Activated naive CD8-positive, alpha-beta T cell treated with anti-CD3 and anti-CD28 coated beads, Interleukin-2, amount 10 ng/mL, durations not matched to agents 7 days and 5 days (primary cell): ENCODE measurements around the gene RHBDL1. TPM values are rescaled to one million over a fixed set of nuclear protein-coding genes. Genes with fewer than 3 reads are reported as not detected.
A peak's percentile ranks its signal among the peaks of the same experiment; 100 is the strongest.

Experiments used
- ATAC-seq: fragments of 150-1000 bp; cut with Tn5 transposase; one replicate; pipeline ENCODE4 v1.10.0; 2021; ENCODE audit warnings: low read depth, moderate library complexity
- POLR2A ChIA-PET: fragments of 350-600 bp; sonication (Branson Sonifier 250); formaldehyde crosslinking; loops from one replicate; lab custom pipeline; 2021; ENCODE audit warnings: antibody characterized with exemption; lab: Charles Lee
- DNase-seq: peaks from one replicate; pipeline ENCODE4 v3.0.0; 2021
- H3K27ac Mint-ChIP-seq: one replicate; pipeline ENCODE4 v1.8.0; 2022; ENCODE audit warnings: mild to moderate bottlenecking, mixed read lengths
- H3K27me3 Mint-ChIP-seq: one replicate; pipeline ENCODE4 v1.8.0; 2022; ENCODE audit warnings: mild to moderate bottlenecking, moderate library complexity, mixed read lengths
- H3K36me3 Mint-ChIP-seq: one replicate; pipeline ENCODE4 v1.8.0; 2021; ENCODE audit warnings: mild to moderate bottlenecking, mixed read lengths
- H3K4me1 Mint-ChIP-seq: one replicate; pipeline ENCODE4 v1.8.0; 2021; ENCODE audit warnings: mixed read lengths
- H3K4me3 Mint-ChIP-seq: one replicate; pipeline ENCODE4 v1.8.0; 2022; ENCODE audit warnings: mild to moderate bottlenecking, moderate library complexity, mixed read lengths
- H3K9me3 Mint-ChIP-seq: one replicate; pipeline ENCODE4 v1.8.0; 2021; ENCODE audit warnings: mixed read lengths
- total RNA-seq, 2 experiments: library from RNA; stranded (reverse); gene quantifications; one replicate each; pipeline ENCODE4 v1.2.3, GENCODE V29; 2021

RHBDL1 gene
- total RNA-seq = 1 to 10 TPM; 1.1 to 1.7 TPM

- ATAC-seq = no peak
- POLR2A ChIA-PET = interaction anchor here (0.6 to 0.7 kb wide), 2 partner anchors 304 to 1108 kb away, joined by 3 read pairs; partner anchors contain the start of genes NUBP2 and SPSB3
- peak within 1 kb of the TSS; percentile 19 for H3K4me3 Mint-ChIP-seq
- H3K36me3 Mint-ChIP-seq = no peaks in the 10 kb centered on the region
- no peaks in the 10 kb centered on the region for H3K9me3 Mint-ChIP-seq
- H3K27ac Mint-ChIP-seq = no peak within 1 kb of the TSS
- peaks cover 2% of the 10 kb centered on the region for H3K4me1 Mint-ChIP-seq
- no peak for DNase-seq
- H3K27me3 Mint-ChIP-seq = peaks cover 7% of the 10 kb centered on the region
Measured at GRCh38 chr16:674968-675883, at the start of gene RHBDL1. Gene RHBDL1, plus strand, starts transcription at chr16:675671. Its CDS starts 120 bp downstream, at chr16:675791.

DNA sequence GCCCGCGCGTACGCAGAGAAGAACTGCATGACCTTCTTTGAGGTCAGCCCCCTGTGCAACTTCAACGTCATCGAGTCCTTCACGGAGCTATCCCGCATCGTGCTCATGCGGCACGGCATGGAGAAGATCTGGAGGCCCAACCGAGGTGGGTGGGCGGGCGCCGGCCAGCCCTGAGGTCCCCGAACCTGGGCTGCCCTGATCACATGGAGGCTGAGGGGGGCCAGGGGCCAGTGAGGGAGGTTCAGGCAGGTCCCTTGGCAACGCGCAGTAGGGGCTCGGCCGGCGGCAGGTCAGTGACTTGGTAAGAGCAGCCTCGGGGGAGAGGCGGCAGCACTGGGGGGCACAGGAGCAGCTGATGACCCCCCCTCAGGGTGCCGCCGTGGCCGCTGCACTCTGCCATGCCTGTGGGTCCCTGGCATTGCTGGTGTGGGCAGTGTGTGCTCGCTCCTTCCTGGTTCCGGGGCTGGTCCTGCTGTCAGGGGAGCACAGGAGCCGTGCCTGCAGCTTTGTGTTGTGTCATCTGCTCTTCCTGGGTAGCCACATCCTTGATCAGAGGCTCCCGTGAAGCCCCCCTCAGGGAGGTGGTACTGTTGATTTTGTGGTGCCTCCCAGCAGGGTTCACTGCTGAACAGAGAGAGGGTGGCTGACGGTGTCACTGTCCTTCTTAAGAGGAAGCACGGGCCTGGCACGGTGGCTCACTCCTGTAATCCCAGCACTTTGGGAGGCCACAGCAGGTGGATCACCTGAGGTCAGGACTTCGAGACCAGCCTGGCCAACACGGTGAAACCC is 49.3 kb upstream of the RHBDL1 start:
- ATAC-seq = no peak
- no peaks in the 10 kb centered on the region for H3K4me1 Mint-ChIP-seq
- POLR2A ChIA-PET = no interaction called here
- H3K9me3 Mint-ChIP-seq = no peaks in the 10 kb centered on the region
- H3K36me3 Mint-ChIP-seq = no peaks in the 10 kb centered on the region
- H3K27ac Mint-ChIP-seq = no peak overlapping the region
- no peaks in the 10 kb centered on the region for H3K27me3 Mint-ChIP-seq
- no peak for DNase-seq
- no peak overlapping the region for H3K4me3 Mint-ChIP-seq

DNA sequence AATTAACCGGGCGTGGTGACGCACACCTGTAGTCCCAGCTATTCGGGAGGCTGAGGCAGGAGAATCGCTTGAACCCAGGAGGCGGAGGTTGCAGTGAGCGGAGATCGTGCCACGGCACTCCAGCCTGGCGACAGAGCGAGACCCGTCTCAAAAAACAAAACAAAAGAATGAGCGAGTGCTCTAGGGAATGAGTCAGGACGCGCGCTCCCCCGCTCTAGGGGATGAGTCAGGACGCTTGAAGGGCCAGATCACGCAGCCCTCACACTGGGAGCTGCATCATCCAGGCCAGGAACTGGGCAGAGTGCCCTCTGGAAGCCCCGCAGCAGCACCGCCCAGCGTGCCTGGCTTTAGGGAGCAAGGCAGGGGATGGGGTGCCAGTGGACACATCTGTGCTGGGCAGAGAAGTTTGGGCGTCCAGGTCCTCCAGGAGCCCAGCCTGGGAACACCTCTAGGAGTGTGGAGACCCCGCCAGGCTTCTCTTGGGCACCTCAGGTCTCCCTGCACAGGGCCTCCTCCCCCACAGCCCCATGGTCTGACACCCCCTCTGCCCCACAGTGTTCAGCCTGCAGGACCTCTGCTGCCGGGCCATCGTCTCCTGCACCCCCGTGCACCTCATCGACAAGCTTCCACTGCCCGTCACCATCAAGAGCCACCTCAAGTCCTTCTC is 48.6 kb upstream of the RHBDL1 start:
- DNase-seq (no peak), ATAC-seq (no peak)
- POLR2A ChIA-PET = no interaction called here
- no peak overlapping the region for H3K27ac Mint-ChIP-seq
- H3K4me3 Mint-ChIP-seq = no peak overlapping the region
- H3K9me3 Mint-ChIP-seq = no peaks in the 10 kb centered on the region
- H3K4me1 Mint-ChIP-seq = no peaks in the 10 kb centered on the region
- H3K27me3 Mint-ChIP-seq = no peaks in the 10 kb centered on the region
- no peaks in the 10 kb centered on the region for H3K36me3 Mint-ChIP-seq

GRCh38 chr16:627454-628239 is 47.8 kb upstream of the RHBDL1 start:
- Mint-ChIP-seq H3K4me1 (no peaks in the 10 kb centered on the region), H3K27me3 (no peaks in the 10 kb centered on the region), H3K27ac (no peak overlapping the region), H3K9me3 (no peaks in the 10 kb centered on the region), H3K36me3 (no peaks in the 10 kb centered on the region), H3K4me3 (no peak overlapping the region)
- POLR2A ChIA-PET = no interaction called here
- no peak for DNase-seq
- no peak for ATAC-seq

DNA sequence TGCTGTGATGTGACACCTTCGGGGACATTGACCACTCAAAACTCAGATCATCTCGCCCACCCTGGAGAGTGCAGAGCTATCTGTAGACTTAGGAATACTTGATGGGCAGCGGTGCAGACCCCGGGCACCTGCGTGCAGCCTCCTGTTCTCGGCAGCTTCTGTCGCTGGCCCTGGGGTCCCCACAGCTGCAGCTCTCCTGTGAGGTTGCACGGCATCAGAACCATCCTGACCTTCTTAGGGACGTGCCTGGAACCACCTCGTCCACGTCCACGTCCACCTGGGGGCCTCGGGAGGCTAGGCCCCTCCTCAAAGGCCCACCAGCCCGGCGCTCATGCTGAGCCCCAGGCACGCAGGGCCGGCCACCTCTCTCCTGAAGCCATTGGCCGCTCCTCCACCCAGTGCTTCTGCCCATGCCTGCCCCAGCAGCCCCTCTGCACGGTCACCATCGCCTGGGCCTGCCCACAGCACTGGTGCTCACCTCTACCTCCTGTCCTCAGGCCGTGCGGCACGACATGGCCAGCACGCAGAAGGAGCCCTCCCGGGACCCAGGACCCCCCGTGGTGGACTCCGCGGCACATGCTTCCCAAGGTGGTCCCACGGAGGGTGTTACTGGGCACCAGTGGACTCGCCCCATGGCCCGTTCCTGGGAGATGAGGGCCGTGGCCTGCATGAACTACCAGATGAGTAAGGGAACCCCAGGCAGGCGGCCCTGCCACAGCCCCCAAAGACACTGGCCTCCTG is 47.0 kb upstream of the RHBDL1 start:
- H3K4me1 Mint-ChIP-seq = no peaks in the 10 kb centered on the region
- H3K36me3 Mint-ChIP-seq = no peaks in the 10 kb centered on the region
- ATAC-seq = no peak
- no peaks in the 10 kb centered on the region for H3K27me3 Mint-ChIP-seq
- POLR2A ChIA-PET = no interaction called here
- DNase-seq = no peak
- H3K9me3 Mint-ChIP-seq = no peaks in the 10 kb centered on the region
- H3K27ac Mint-ChIP-seq = no peak overlapping the region
- H3K4me3 Mint-ChIP-seq = no peak overlapping the region

DNA sequence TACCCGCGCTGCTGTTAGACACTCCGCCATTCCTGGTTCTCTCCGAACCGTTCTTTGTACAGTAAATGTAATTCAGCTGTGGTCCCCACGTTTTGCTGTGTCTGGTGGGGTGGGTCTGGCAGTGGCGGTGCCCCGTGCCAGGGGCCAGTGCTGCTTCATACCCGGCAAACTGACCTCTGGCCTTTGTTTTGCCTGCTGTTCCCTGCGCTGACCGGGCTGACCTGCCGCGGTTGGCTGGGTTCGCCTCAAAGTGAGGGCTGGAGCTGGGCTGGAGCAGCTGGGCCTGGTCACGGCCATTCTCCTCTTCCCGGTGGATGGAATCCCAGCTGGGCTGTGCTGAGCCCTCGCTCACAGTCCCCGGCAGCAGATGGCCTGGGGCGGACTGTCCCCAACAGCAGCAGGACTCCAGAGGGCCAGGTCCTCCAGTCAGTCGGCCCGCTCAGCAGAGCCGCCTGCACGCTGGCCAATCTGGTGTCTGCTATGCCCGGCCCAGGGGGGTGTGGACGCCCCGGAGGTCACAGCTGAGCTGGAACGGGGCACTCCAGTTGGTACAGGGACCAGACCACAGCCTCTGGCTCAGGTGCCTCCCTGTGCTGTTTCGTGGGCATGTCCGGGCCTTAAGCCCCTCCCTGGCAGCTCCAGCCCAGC is 46.2 kb upstream of the RHBDL1 start:
- no peak for ATAC-seq

GRCh38 chr16:629833-630248 is 45.6 kb upstream of the RHBDL1 start:
- Mint-ChIP-seq H3K4me1 (peaks cover under 1% of the 10 kb centered on the region), H3K27me3 (no peaks in the 10 kb centered on the region), H3K27ac (no peak overlapping the region), H3K36me3 (no peaks in the 10 kb centered on the region), H3K4me3 (no peak overlapping the region), H3K9me3 (no peaks in the 10 kb centered on the region)
- ATAC-seq (no peak), DNase-seq (no peak)
- POLR2A ChIA-PET = no interaction called here

More for the DNA sequence above, 46.2 kb upstream of the RHBDL1 start:
- H3K36me3 Mint-ChIP-seq = no peaks in the 10 kb centered on the region
- H3K9me3 Mint-ChIP-seq = no peaks in the 10 kb centered on the region
- POLR2A ChIA-PET = no interaction called here
- H3K27ac Mint-ChIP-seq = no peak overlapping the region
- no peak for DNase-seq
- no peaks in the 10 kb centered on the region for H3K27me3 Mint-ChIP-seq
- no peak overlapping the region for H3K4me3 Mint-ChIP-seq
- no peaks in the 10 kb centered on the region for H3K4me1 Mint-ChIP-seq

DNA sequence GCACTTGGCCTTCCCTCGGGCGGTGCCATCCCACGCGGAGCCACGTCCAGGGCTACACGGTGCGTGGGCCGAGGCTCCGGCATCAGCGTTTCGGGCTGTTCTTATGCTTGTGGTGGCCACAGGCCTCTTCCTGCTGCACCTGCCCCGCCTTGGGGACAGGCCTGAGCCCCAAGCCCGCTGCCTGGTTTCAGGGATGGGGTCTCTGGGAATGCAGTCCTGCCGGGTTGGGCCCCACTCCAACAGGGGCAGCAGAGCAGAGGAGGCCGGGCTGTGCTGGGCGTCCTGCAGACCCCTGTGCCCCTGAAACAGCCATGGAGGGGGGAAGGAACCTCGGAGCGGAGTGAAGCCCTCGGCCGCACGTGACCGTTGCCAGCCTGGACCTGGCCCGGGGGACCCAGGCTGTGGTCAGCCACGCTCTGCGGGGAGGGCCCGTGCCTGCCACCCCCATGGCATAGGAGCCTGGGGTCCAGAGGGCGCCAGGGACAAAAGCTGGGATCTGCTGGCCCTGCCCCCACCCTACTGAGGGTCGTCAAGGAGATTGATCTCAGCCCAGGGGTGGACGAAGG is 45.1 kb upstream of the RHBDL1 start:
- H3K4me1 Mint-ChIP-seq = peaks cover 1% of the 10 kb centered on the region
- DNase-seq (no peak), ATAC-seq (no peak)
- POLR2A ChIA-PET = no interaction called here
- H3K27me3 Mint-ChIP-seq = no peaks in the 10 kb centered on the region
- H3K9me3 Mint-ChIP-seq = no peaks in the 10 kb centered on the region
- H3K36me3 Mint-ChIP-seq = no peaks in the 10 kb centered on the region
- no peak overlapping the region for H3K27ac Mint-ChIP-seq
- H3K4me3 Mint-ChIP-seq = no peak overlapping the region

- H3K9me3 Mint-ChIP-seq = no peaks in the 10 kb centered on the region
- H3K4me3 Mint-ChIP-seq = no peak within 1 kb of the TSS
- DNase-seq (no peak), ATAC-seq (no peak)
- POLR2A ChIA-PET = no interaction called here
- no peaks in the 10 kb centered on the region for H3K27me3 Mint-ChIP-seq
- H3K27ac Mint-ChIP-seq = no peak within 1 kb of the TSS
- H3K36me3 Mint-ChIP-seq = no peaks in the 10 kb centered on the region
- H3K4me1 Mint-ChIP-seq = peaks cover 1% of the 10 kb centered on the region
Measured at GRCh38 chr16:630815-631405, 44.6 kb upstream of the RHBDL1 start, which contains the start of gene WFIKKN1. Gene WFIKKN1, plus strand, starts transcription at chr16:630985. Its CDS starts 269 bp downstream, at chr16:631254.

- Mint-ChIP-seq H3K4me1 (peaks cover 6% of the 10 kb centered on the region), H3K27ac (no peak overlapping the region), H3K36me3 (no peaks in the 10 kb centered on the region), H3K9me3 (no peaks in the 10 kb centered on the region), H3K4me3 (no peak overlapping the region), H3K27me3 (no peaks in the 10 kb centered on the region)
- POLR2A ChIA-PET = no interaction called here
- DNase-seq (no peak), ATAC-seq (no peak)
Measured at GRCh38 chr16:631808-632358, 43.6 kb upstream of the RHBDL1 start.
